ENCODE data around the gene ZC3H18. TPM values are rescaled to one million over a fixed set of nuclear protein-coding genes. Genes with fewer than 3 reads are reported as not detected.

ZC3H18 gene
- total RNA-seq, 3 donors from 2014 or later, result 12.5 to 14.9 (median 13.3) TPM

DNA sequence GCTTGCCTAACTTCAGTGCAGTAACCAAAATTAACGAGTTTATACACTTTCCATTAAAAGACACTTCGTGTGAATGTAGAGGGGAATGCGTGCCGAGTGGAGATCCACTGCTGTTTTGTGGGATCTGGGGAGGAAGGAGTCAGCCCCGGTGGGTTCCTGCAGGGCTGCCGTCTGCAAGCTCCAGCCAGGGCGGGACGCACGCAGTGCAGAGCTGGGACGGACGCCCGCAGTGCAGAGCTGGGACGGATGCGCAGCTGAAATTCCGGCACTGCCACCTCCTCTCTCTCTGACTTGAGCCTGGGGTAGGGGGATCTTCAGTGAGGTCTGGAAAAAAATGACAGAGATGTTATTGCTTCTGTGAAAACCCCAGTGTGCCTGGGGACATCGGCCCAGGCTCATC, 16.5 kb upstream of the ZC3H18 start:
- peaks cover 0 to 30% of the 10 kb centered on the region in 2 donors for H3K27me3 ChIP-seq

DNA sequence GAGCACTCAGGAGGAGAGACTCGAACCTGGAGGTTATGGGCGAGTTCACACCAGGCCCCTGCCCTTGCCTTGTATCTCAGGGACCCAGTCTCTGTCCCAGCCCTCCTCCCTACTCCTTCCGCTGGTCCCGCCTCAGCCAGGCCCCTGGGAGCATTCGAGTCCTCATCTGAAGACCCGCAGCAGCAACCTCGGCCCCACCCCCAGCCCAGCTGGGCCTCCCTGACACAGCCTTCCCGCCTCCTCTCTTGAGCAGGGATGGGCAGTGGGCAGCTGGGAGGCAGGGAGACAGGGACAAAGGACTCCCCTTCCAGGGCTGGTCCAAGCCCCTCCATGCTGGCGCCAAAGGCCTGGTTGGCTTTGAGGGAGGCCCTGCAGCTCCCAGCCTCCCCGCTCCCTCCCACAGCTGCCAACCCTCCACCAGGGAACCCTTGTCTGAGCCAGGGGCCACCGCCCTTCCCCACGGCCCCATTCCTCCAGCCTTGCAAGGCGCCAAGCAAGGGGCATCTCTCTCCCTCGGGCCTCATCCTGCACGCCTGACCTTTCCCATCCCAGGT, 15.4 kb upstream of the ZC3H18 start:
- H3K4me1 ChIP-seq, result no peaks in the 10 kb centered on the region
- H3K9me3 ChIP-seq, result no peaks in the 10 kb centered on the region
- no peaks in the 10 kb centered on the region for H3K36me3 ChIP-seq
- TF ChIP-seq, protein P1, sequence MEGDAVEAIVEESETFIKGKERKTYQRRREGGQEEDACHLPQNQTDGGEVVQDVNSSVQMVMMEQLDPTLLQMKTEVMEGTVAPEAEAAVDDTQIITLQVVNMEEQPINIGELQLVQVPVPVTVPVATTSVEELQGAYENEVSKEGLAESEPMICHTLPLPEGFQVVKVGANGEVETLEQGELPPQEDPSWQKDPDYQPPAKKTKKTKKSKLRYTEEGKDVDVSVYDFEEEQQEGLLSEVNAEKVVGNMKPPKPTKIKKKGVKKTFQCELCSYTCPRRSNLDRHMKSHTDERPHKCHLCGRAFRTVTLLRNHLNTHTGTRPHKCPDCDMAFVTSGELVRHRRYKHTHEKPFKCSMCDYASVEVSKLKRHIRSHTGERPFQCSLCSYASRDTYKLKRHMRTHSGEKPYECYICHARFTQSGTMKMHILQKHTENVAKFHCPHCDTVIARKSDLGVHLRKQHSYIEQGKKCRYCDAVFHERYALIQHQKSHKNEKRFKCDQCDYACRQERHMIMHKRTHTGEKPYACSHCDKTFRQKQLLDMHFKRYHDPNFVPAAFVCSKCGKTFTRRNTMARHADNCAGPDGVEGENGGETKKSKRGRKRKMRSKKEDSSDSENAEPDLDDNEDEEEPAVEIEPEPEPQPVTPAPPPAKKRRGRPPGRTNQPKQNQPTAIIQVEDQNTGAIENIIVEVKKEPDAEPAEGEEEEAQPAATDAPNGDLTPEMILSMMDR (IDR thresholded peaks at IDR 0.05), result no peak
- TF ChIP-seq POLR2A (IDR thresholded peaks at IDR 0.05), result no peak
- no peak for TF ChIP-seq POLR2AphosphoS5 (IDR thresholded peaks at IDR 0.05)
- intact Hi-C loops (cut with DNase I; ENCODE audit: low total_unique reads), result no loop called here
- H3K27me3 ChIP-seq, result peaks cover 0 to 34% of the 10 kb centered on the region in 2 donors
- no peak overlapping the region for H3K4me3 ChIP-seq
- H3K27ac ChIP-seq, result no peak overlapping the region
- no peak for DNase-seq (ENCODE audit: low spot score in 2 of 2)

More for the DNA sequence above, 16.5 kb upstream of the ZC3H18 start:
- Histone ChIP-seq H3K9me3 (no peaks in the 10 kb centered on the region), H3K4me1 (no peaks in the 10 kb centered on the region), H3K36me3 (no peaks in the 10 kb centered on the region), H3K4me3 (no peak overlapping the region), H3K27ac (no peak overlapping the region)
- TF ChIP-seq POLR2A (IDR thresholded peaks at IDR 0.05), result no peak
- TF ChIP-seq, protein P1 (IDR thresholded peaks at IDR 0.05), result no peak
- TF ChIP-seq POLR2AphosphoS5 (IDR thresholded peaks at IDR 0.05), result no peak
- intact Hi-C loops (cut with DNase I; ENCODE audit: low total_unique reads), result no loop called here
- DNase-seq (ENCODE audit: low spot score in 2 of 2), result no peak

DNA sequence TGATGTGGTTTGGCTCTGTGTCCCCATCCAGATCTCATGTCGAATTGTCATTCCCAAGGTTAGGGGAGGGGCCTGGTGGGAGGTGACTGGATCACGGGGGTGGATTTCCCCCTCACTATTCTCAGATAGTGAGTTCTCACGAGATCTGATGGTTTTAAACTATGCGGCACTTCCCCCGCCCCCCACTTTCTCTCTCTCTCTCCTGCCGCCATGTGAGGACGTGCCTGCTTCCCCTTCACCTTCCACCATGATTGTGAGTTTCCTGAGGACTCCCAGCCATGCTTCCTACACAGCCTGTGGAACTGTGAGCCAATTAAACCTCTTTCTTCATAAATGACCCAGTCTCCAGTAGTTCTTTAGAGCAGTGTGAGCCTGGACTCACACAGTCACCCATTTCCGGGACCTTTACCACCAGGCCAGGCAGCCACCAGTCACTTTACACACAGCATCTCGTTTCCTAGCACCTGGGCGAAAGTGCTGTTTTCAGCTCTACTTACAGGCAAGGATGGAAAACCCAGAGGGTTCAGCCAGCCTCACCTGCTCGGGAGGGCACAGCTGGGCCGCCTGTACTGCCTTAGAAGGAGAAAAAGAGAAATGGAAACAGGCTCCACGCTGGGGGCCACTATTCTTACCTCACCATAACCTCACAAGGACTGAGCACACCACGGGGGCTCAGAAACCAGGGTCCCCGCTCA, 13.8 kb upstream of the ZC3H18 start:
- DNase-seq (ENCODE audit: low spot score in 2 of 2), result no peak
- peaks cover 0 to 41% of the 10 kb centered on the region in 2 donors for H3K27me3 ChIP-seq
- no peaks in the 10 kb centered on the region for H3K36me3 ChIP-seq
- H3K4me3 ChIP-seq, result no peak overlapping the region
- intact Hi-C loops (cut with DNase I; ENCODE audit: low total_unique reads), result loop anchor here (1.0 kb wide), 1 partner anchor 31 kb away; no protein-coding TSS in a partner anchor
- H3K9me3 ChIP-seq, result no peaks in the 10 kb centered on the region
- H3K27ac ChIP-seq, result no peak overlapping the region
- no peaks in the 10 kb centered on the region for H3K4me1 ChIP-seq
- no peak for TF ChIP-seq POLR2A (IDR thresholded peaks at IDR 0.05)
- no peak for TF ChIP-seq POLR2AphosphoS5 (IDR thresholded peaks at IDR 0.05)
- TF ChIP-seq, protein P1 (IDR thresholded peaks at IDR 0.05), result no peak

DNA sequence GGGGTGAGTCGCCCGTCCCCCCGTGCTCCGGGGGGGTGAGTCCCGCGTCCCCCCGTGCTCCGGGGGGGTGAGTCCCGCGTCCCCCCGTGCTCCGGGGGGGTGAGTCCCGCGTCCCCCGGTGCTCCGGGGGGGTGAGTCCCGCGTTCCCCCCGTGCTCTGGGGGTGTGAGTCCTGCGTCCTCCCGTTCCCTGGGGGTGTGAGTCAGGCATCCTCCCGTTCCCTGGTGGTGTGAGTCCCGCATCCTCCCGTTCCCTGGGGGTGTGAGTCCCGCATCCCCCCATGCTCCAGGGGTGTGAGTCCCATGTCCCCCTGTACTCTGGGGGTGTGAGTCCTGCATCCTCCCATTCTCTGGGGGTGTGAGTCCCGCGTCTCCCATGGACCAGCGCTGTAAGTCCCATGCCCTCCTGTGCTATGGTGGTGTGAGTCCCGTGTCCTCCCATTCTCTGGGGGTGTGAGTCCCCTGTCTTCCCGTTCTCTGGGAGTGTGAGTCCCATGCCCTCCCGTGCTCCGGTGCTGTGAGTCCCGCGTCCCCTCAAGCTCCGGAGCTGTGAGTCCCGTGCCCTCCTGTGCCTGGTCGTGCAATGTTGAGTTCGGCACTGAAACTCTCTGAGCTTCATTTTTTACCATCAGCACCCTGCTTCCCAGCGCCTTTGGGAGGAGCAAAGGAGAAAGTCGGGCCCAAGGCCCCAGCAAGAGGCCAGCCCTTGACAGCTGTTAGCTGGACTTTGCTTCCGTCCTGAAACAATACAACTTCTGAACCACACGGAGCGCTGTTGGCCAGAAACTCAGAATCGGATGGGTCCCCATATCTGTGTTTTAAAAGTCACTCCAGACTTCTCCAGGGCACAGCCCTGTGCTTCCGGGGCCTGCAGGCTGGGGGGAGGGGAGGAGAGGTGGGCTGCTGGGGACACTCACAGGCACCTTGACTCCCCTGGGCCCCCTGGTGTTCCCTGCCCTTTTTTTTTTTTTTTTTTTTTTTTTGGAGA, 11.5 kb upstream of the ZC3H18 start:
- peaks cover 0 to 41% of the 10 kb centered on the region in 2 donors for H3K27me3 ChIP-seq
- TF ChIP-seq POLR2AphosphoS5 (IDR thresholded peaks at IDR 0.05) (no peak), POLR2A (IDR thresholded peaks at IDR 0.05) (no peak)
- TF ChIP-seq, protein P1 (IDR thresholded peaks at IDR 0.05), result peak in 2 of 3 donors; percentile 25 to 29
- no peaks in the 10 kb centered on the region for H3K36me3 ChIP-seq
- DNase-seq (ENCODE audit: low spot score in 2 of 2), result peak in 1 of 2 donors; percentile 69
- no peaks in the 10 kb centered on the region for H3K9me3 ChIP-seq
- no peak overlapping the region for H3K4me3 ChIP-seq
- intact Hi-C loops (cut with DNase I; ENCODE audit: low total_unique reads), result no loop called here
- no peak overlapping the region for H3K27ac ChIP-seq
- no peaks in the 10 kb centered on the region for H3K4me1 ChIP-seq

All from breast epithelium (tissue), 4 donors.